Transverse colon (tissue), 4 donors: Measurements from ENCODE around the gene LRRC38.

Source experiments
- CTCF ChIP-seq, 5 experiments: fragments of 200-600 bp in 3 of 5; fragments of 450-650 bp in 2 of 5; sonication (generic) in 3 of 5; IDR thresholded peaks; 1 replicate in 2 of 5; 2 replicates in 3 of 5; pipeline ENCODE4 v1.5.1; 2016 to 2017; ENCODE audit warnings: antibody characterized with exemption in 5 of 5, inconsistent platforms in 3 of 5, mild to moderate bottlenecking in 2 of 5, moderate library complexity in 1 of 5
- POLR2AphosphoS5 ChIP-seq, 3 donors: sonication (generic); formaldehyde crosslinking; IDR thresholded peaks; one replicate each; pipeline ENCODE4 v1.6.1; 2016; ENCODE audit warnings: antibody characterized with exemption in 3 of 3

GRCh38 chr1:13520985-13521384, 7.2 kb upstream of the LRRC38 start:
- TF ChIP-seq CTCF (IDR thresholded peaks at IDR 0.05) (no peak), POLR2AphosphoS5 (IDR thresholded peaks at IDR 0.05) (no peak)
